Esophagus muscularis mucosa (tissue), 3 donors: Measurements from ENCODE around the gene KRTAP22-2.

ENCODE experiments used
- POLR2A ChIP-seq: fragments of 450-650 bp; IDR thresholded peaks from one replicate; pipeline ENCODE4 v1.6.1; 2017; ENCODE audit warnings: antibody characterized with exemption, moderate library complexity, mild to moderate bottlenecking, low read depth
- POLR2AphosphoS5 ChIP-seq, 2 donors: sonication (generic); formaldehyde crosslinking; IDR thresholded peaks; one replicate each; pipeline ENCODE4 v1.6.1; 2017; ENCODE audit warnings: antibody characterized with exemption in 2 of 2
- TF ChIP-seq, protein P1 (sequence below), 3 experiments: fragments of 200-600 bp in 2 of 3; fragments of 450-650 bp in 1 of 3; sonication (generic) in 2 of 3; IDR thresholded peaks; one replicate each; pipeline ENCODE4 v1.5.1; 2017 to 2019; ENCODE audit warnings: antibody characterized with exemption in 3 of 3, mild to moderate bottlenecking in 2 of 3, moderate library complexity in 1 of 3

DNA sequence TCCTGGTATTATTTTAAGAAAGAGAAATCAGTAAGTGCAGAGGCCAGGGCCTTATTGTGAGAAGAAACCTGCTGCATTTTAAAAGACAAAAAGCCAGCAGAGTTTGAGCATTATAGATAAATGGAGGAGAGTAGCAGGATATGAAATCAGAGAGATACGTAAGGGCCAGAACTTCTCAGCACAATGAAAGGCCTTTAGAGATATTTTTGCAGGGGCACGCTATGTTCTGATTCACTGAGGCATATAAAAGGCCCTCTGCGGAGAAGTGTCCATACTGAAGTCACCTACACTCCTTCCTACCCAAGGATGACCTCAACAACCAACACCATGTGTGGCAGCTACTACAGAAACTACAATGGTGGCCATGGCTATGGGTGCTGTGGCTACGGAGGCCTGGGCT is 1.9 kb upstream of the KRTAP22-2 start, which contains the start of gene KRTAP6-3:
- TF ChIP-seq POLR2A (no peak), POLR2AphosphoS5 (IDR thresholded peaks at IDR 0.05) (no peak)
- TF ChIP-seq, protein P1, sequence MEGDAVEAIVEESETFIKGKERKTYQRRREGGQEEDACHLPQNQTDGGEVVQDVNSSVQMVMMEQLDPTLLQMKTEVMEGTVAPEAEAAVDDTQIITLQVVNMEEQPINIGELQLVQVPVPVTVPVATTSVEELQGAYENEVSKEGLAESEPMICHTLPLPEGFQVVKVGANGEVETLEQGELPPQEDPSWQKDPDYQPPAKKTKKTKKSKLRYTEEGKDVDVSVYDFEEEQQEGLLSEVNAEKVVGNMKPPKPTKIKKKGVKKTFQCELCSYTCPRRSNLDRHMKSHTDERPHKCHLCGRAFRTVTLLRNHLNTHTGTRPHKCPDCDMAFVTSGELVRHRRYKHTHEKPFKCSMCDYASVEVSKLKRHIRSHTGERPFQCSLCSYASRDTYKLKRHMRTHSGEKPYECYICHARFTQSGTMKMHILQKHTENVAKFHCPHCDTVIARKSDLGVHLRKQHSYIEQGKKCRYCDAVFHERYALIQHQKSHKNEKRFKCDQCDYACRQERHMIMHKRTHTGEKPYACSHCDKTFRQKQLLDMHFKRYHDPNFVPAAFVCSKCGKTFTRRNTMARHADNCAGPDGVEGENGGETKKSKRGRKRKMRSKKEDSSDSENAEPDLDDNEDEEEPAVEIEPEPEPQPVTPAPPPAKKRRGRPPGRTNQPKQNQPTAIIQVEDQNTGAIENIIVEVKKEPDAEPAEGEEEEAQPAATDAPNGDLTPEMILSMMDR (IDR thresholded peaks at IDR 0.05) = no peak
